ENCODE results near the gene KLHL17. TPM values are rescaled to one million over a fixed set of nuclear protein-coding genes. Genes with fewer than 3 reads are reported as not detected.
A peak's percentile ranks its signal among the peaks of the same experiment; 100 is the strongest.
"Not testable (repeated sequence)": the region's sequence is repeated elsewhere in the genome, so short reads cannot be mapped to it uniquely, and the experiment has no call there.

Gene KLHL17
- total and polyA plus RNA-seq, 2 donors: 4.5 to 12.0 TPM

DNA sequence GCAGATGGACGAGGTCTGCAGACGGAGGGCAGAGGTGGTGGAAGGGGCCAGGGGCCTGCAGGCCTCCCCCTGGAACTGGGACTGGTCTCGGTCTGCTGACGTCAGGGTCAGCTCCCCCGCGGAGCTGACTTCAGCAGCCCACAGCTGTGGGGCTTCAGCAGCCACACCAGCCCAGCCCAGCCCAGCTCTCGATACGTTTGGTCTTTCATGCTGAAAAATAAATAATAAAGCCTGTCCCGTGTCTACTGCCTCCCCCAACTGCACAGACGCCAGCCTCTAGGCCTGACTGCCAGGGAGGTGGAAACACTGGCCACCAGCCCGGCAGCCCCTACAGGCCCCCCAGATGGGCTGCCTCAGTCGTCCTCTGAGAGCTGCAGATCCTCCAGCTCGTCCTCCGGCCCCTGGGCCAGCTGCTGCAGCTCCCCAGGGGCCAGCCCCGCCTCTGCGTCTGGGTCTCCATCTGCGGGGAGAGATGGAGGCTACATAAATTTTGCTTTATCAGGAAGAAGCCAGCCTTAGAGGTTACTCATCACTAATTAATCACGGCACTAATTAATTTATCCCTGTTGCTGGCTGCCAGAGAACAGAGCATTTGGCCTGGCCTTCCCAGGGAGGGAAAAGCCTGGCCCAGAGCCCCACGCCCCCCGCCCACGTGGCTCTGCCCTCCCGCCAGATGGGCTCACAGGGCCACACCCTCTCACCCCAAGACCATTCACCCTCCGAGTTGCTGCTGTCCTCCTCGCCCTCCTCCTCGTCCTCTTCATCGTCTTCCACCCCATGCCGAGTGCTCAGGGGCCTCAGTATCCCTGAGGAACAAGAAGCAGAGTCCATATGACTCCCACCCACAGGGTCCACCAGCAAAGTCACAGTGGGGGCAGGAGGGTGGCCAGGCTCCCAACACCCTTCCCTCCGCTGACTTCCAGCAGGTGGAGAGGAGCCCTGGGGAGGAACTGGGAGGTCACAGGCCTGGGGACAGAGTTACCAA lies 15.8 kb upstream of the KLHL17 start:
- Histone ChIP-seq H3K4me3 (ENCODE audit: low read depth, low read length) (no peak overlapping the region), H3K27ac (ENCODE audit: low read depth) (peak overlapping the region; percentile 4), H3K36me3 (ENCODE audit: insufficient read depth) (peaks cover 11% of the 10 kb centered on the region), H3K4me1 (ENCODE audit: insufficient read depth) (no peaks in the 10 kb centered on the region)
- 47% methylated on average over 28 of the region's 28 CpGs for WGBS
- no peak for DNase-seq (ENCODE audit: extremely low spot score)

DNA sequence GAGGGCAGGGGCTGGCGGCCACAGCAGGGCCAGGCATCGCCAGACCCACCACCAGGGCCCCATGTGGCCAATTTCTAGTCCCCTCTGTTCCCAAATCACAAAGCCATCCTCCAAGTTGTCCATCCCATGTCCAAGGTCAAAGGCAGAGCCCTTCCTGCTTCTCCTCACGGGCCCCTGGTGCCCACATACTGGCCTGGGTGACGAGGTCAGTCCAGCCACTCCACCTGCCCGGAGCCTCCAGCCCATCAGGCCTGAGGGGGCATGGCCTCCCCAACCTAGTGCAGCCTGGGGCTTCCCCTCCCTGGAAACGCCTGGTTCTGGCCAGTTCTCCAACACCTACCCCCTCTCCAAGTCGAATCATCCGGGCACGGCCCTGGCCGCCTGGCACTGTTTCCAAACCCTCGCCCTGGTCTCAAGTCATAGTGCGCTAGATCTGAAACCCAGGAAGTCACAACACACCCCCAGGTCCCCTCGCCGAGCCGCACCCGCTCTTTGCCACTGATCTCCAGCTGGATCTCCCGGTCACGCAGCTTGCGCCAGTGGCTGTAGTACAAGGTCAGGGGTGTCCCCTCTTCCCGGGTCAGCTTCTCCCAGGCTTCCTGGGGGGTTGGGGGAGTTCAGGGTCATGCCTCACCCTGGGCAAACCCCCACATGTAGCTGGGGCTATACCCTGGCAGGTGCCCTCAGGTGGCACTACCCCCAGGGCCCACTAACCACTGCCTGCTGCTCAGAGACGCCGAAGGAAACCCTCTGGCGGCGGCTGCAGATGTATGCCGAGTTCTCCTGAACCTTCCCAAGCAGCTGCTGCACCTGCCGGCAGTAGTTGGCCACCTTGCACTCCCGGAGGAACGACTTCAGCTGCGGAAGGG lies 14.5 kb upstream of the KLHL17 start:
- Histone ChIP-seq H3K4me1 (ENCODE audit: insufficient read depth) (no peaks in the 10 kb centered on the region), H3K27ac (ENCODE audit: low read depth) (no peak overlapping the region), H3K4me3 (ENCODE audit: low read depth, low read length) (no peak overlapping the region), H3K36me3 (ENCODE audit: insufficient read depth) (peaks cover 13% of the 10 kb centered on the region)
- 89% methylated on average over 29 of the region's 29 CpGs for WGBS
- DNase-seq (ENCODE audit: extremely low spot score): no peak

DNA sequence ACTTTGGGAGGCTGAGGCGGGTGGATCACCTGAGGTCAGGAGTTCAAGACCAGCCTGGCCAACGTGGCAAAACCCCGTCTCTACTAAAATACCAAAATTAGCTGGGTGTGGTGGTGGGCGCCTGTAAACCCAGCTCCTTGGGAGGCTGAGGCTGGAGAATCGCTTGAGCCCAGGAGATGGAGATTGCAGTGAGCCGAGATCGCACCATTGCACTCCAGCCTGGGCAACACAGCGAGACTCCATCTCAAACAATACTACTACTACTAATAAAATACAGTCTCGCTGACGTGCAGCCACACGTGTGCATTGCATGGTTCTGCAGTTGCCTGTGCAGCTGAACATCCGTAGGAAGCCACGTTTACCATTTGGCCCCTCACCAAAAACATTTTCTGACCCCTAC lies 13.6 kb upstream of the KLHL17 start:
- not testable (repeated sequence) for H3K4me1 ChIP-seq (ENCODE audit: insufficient read depth); H3K4me3 ChIP-seq (ENCODE audit: low read depth, low read length); H3K27ac ChIP-seq (ENCODE audit: low read depth); DNase-seq (ENCODE audit: extremely low spot score)
- peaks cover 14% of the 10 kb centered on the region for H3K36me3 ChIP-seq (ENCODE audit: insufficient read depth)
- 94% methylated on average over 13 of the region's 13 CpGs for WGBS

DNA sequence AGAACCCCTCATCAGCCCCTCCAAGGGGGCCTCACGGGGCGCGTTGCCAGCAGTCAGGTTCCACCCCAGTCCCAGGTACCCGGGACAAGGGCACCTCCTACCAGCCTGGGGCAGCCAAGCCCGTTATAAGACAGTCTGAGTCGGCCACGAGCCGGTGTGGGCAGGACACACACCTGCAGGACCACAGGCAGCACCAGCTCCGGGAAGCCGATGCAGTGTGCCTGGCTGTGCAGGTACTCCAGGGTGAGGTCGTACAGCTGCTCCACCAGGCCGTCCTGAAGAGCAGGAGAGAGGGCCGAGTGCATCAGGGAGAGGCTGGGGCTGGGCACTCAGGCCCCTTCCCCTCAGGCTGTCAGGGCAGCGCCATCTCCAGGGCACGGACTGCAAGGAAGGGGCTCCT lies 12.4 kb upstream of the KLHL17 start:
- Histone ChIP-seq H3K27ac (ENCODE audit: low read depth) (no peak overlapping the region), H3K36me3 (ENCODE audit: insufficient read depth) (peaks cover 14% of the 10 kb centered on the region), H3K4me3 (ENCODE audit: low read depth, low read length) (no peak overlapping the region), H3K4me1 (ENCODE audit: insufficient read depth) (no peaks in the 10 kb centered on the region)
- no peak for DNase-seq (ENCODE audit: extremely low spot score)
- WGBS: 88% methylated on average over 15 of the region's 15 CpGs

DNA sequence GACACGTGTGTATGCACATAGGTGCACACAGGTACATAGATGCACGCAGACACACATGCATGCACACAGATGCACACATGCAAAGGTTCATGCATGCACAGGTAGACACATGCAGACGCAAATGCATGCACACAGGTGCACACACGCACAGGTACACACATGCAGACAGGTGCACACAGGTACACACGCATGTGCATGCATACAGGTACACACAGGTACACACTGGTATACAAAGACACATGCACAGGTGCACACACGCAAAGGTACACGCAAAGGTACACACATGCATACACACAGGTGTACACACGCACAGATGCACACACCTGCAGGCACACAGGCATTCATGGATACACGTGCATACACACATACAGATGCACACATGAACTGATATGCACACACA lies 10.1 kb upstream of the KLHL17 start:
- H3K4me1 ChIP-seq (ENCODE audit: insufficient read depth): no peaks in the 10 kb centered on the region
- H3K36me3 ChIP-seq (ENCODE audit: insufficient read depth): peaks cover 20% of the 10 kb centered on the region
- whole genome bisulfite sequencing: 85% methylated on average over 9 of the region's 9 CpGs

DNA sequence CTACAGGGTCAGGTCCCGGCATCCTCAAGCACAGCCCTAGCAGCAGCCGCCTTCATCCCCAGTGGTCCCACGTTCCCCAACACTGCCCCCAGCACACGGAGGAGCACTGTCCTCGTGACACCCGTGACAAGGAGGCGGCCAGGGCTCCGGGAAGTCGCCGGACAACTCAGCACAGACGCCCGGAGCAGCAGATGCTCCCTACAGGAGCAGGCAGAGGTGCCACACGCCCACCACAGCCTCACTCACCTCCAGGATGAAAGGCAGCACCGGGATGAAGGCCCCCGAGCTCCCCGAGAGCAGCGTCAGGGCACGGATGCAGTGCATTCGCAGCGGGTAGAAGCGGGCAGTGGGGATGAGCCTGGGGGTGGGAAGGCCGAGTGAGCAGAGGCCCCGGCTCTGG lies 9.5 kb upstream of the KLHL17 start:
- H3K4me3 ChIP-seq (ENCODE audit: low read depth, low read length): no peak overlapping the region
- H3K36me3 ChIP-seq (ENCODE audit: insufficient read depth): peaks cover 20% of the 10 kb centered on the region
- no peak for DNase-seq (ENCODE audit: extremely low spot score)
- no peak overlapping the region for H3K27ac ChIP-seq (ENCODE audit: low read depth)
- WGBS: 90% methylated on average over 23 of the region's 23 CpGs
- H3K4me1 ChIP-seq (ENCODE audit: insufficient read depth): no peaks in the 10 kb centered on the region

More for the DNA sequence above, 10.1 kb upstream of the KLHL17 start:
- H3K27ac ChIP-seq (ENCODE audit: low read depth): no peak overlapping the region
- H3K4me3 ChIP-seq (ENCODE audit: low read depth, low read length): no peak overlapping the region
- DNase-seq (ENCODE audit: extremely low spot score): no peak

DNA sequence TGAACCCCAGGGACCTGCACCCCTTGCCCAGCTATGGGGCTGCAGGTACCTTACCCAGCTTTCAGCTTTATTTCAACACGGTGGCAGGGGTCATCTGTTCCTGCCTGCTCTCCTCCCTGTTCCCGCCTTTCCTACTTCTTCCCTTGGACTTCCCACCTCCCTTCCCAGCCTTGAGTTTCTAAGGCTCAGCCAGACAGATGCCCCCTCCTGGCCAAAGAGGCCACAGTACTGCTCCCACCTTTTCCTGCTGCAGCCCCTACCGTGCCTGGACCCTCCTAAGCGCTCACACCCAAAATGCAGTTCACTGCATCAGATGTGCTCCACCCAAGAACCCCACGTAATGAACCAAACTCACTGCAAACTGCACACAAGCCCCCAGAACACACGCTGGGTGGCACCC lies 9.0 kb upstream of the KLHL17 start:
- DNase-seq (ENCODE audit: extremely low spot score): no peak
- no peak overlapping the region for H3K4me3 ChIP-seq (ENCODE audit: low read depth, low read length)
- no peaks in the 10 kb centered on the region for H3K4me1 ChIP-seq (ENCODE audit: insufficient read depth)
- 65% methylated on average over 6 of the region's 6 CpGs for WGBS
- no peak overlapping the region for H3K27ac ChIP-seq (ENCODE audit: low read depth)
- peaks cover 16% of the 10 kb centered on the region for H3K36me3 ChIP-seq (ENCODE audit: insufficient read depth)

DNA sequence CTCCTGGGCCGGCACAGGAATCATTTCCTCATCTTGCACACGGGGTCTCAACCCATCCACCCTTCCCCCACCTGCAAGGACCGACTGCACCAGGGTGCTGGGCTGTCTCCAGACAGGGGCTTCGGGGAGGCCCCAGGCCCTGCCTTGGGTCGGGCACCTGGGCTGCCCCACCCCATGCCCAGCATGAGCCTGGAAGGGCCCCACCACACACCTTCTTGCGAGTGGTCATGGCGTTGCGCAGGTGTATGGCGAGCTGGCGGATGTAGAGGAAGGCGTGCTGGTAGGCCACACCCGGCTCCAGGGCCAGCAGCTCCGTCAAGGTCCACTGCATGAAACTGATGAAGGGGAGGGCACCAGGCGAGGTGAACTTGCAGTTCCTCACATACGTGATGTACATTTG lies 8.2 kb upstream of the KLHL17 start:
- Histone ChIP-seq H3K36me3 (ENCODE audit: insufficient read depth) (peaks cover 15% of the 10 kb centered on the region), H3K4me1 (ENCODE audit: insufficient read depth) (no peaks in the 10 kb centered on the region), H3K4me3 (ENCODE audit: low read depth, low read length) (no peak overlapping the region), H3K27ac (ENCODE audit: low read depth) (no peak overlapping the region)
- 91% methylated on average over 15 of the region's 15 CpGs for WGBS
- no peak for DNase-seq (ENCODE audit: extremely low spot score)

DNA sequence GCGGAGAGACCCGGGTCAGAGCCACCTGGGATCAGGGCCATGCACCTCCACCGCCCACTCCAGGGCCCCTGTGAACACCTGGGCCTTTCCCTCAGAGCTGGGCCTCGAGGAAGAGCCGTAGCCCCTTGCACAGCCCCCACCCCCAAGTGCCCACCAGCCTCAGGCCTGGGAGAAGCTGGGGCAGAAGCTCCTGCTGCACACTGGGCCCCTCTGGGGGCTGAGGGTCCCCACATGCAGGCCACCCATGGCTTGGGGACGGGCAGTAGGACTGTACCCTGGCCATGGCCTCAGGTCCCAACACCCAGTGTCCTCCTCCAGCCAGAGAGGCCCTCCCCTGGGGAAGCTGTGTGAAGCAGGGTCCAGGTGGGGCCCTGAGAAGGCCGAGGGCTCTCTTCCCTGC lies 7.8 kb upstream of the KLHL17 start:
- H3K36me3 ChIP-seq (ENCODE audit: insufficient read depth): peaks cover 15% of the 10 kb centered on the region

DNA sequence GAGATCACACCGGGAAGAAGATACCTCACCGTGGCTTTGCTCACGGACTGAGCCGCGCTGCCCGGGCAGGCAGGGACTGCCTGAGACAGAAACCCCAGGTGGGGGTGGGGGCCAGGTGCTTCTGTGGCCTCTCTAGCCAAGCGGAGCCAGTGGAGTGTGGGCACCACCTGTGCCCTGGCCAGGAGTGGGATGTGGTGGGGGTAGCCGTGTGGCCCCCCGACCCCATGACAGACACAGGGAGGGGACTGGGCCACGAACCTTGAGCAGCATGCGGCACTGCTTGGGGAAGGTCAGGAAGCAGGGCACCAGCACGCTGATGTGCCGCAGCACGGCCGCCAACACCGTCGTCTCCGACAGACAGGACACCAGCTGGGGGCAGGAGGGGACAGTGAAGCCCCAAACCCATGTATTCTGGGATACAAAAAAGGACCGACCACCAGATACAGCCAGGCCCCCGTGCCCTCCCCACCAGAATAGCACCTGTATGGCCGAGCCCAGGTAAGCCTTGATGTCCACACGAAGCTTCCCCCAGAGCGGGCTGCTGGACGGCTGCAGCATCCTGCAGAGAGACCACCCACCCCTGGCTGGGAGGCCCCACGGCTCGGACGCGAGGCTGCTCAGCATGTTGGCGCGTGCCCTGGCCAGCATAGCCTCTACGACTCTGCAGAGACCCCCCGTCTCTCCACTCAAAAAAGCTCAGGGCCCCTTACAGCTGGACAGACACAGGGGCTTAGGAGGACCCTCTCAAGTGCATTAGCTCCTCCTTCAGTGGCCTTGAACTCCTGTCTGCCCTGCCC lies 6.7 kb upstream of the KLHL17 start:
- no peak for DNase-seq (ENCODE audit: extremely low spot score)
- H3K36me3 ChIP-seq (ENCODE audit: insufficient read depth): peaks cover 8% of the 10 kb centered on the region
- H3K4me1 ChIP-seq (ENCODE audit: insufficient read depth): no peaks in the 10 kb centered on the region
- no peak overlapping the region for H3K4me3 ChIP-seq (ENCODE audit: low read depth, low read length)
- no peak overlapping the region for H3K27ac ChIP-seq (ENCODE audit: low read depth)
- WGBS: 87% methylated on average over 32 of the region's 32 CpGs

More for the DNA sequence above, 7.8 kb upstream of the KLHL17 start:
- 86% methylated on average over 7 of the region's 7 CpGs for WGBS
- no peak overlapping the region for H3K27ac ChIP-seq (ENCODE audit: low read depth)
- no peak overlapping the region for H3K4me3 ChIP-seq (ENCODE audit: low read depth, low read length)
- no peak for DNase-seq (ENCODE audit: extremely low spot score)
- H3K4me1 ChIP-seq (ENCODE audit: insufficient read depth): no peaks in the 10 kb centered on the region

DNA sequence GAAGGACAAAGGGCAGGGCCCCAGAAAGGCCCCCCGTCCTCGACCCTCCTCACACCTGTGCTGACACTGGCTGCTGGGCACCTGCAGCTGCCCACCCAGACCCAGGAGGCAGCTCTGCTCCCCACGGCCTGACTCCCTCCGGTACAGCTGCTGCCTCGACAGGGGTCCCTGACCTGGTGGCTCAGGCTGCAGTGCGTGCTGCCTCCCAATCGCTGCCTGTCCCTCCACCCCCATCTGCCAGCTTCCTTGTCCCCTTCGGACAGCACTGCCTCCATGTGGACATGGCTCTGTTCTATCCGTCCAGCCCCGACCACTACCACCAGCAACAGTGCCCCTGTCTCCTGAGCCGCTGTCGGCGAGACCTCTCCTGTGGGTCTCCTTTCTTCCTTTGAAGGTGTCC lies 5.5 kb upstream of the KLHL17 start:
- Histone ChIP-seq H3K4me3 (ENCODE audit: low read depth, low read length) (no peak overlapping the region), H3K27ac (ENCODE audit: low read depth) (no peak overlapping the region), H3K36me3 (ENCODE audit: insufficient read depth) (peaks cover 8% of the 10 kb centered on the region), H3K4me1 (ENCODE audit: insufficient read depth) (no peaks in the 10 kb centered on the region)
- 83% methylated on average over 13 of the region's 13 CpGs for WGBS
- DNase-seq (ENCODE audit: extremely low spot score): no peak

DNA sequence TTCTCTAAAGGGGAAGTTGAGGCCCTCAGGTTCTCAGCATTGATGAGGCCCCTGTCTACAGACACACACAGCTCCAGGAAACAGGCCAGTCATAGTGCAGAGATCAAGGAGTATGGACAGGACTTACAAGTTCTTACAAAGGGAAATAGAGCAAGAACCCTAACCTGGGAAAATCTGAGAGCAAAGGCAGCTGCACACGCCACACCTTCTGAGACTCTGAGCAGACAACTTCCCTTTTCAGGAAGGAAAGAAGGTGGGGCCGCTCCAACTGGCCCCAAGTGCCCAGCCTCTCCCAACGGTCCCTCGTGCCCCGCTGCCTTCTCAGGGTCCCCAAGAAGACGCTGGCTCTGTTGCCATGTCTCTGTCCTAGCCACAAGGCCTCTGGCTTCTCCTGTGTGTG lies 4.9 kb upstream of the KLHL17 start:
- Histone ChIP-seq H3K4me3 (ENCODE audit: low read depth, low read length) (no peak overlapping the region), H3K4me1 (ENCODE audit: insufficient read depth) (no peaks in the 10 kb centered on the region), H3K27ac (ENCODE audit: low read depth) (no peak overlapping the region), H3K36me3 (ENCODE audit: insufficient read depth) (peaks cover 8% of the 10 kb centered on the region)
- no peak for DNase-seq (ENCODE audit: extremely low spot score)
- WGBS: 91% methylated on average over 6 of the region's 6 CpGs

DNA sequence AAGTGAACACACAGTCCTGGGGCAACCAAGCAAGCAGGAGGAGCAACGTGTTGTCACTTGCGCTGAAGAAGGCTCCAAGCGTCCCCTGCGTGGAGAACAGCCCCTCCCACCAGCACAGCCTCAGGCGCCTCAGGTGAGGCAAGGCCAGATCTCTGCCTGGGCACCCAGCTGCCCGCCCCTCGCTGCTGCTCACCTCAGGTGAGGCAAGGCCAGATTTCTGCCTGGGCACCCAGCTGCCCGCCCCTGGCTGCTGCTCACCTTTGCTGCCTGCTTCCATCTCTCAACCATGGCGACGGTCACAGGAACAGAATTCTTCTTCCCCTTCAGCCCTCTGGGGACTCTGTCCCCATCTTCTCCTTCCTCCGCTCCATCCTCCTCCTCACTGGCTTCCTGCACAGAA lies 3.7 kb upstream of the KLHL17 start:
- no peak overlapping the region for H3K27ac ChIP-seq (ENCODE audit: low read depth)
- WGBS: 91% methylated on average over 11 of the region's 11 CpGs
- H3K4me1 ChIP-seq (ENCODE audit: insufficient read depth): peaks cover 3% of the 10 kb centered on the region
- H3K36me3 ChIP-seq (ENCODE audit: insufficient read depth): peaks cover 6% of the 10 kb centered on the region
- H3K4me3 ChIP-seq (ENCODE audit: low read depth, low read length): no peak overlapping the region
- DNase-seq (ENCODE audit: extremely low spot score): no peak

All from urinary bladder (tissue), 4 donors.